Inferior parietal cortex (tissue), 1 donor: ENCODE data around the gene PHF24.
"Not testable (repeated sequence)": the region's sequence is repeated elsewhere in the genome, so short reads cannot be mapped to it uniquely, and the experiment has no call there.

Experiments
- DNase-seq: peaks from one replicate; pipeline ENCODE4 v3.0.0-alpha.2; 2016; ENCODE audit errors: extremely low spot score

PHF24 gene

DNA sequence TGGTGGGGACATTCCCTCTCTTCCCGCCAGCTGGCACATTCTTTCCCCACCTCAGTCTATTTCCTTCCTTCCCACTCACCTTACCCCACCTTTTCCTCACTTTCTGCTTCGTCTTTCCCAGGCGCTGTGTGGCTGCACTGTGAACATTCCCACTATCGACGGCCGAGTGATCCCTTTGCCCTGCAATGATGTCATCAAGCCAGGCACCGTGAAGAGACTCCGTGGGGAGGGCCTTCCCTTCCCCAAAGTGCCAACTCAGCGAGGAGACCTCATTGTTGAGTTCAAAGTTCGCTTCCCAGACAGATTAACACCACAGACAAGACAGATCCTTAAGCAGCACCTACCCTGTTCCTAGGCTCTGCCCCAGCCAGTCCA is 38.8 kb downstream of the PHF24 start:
- DNase-seq: no peak

DNA sequence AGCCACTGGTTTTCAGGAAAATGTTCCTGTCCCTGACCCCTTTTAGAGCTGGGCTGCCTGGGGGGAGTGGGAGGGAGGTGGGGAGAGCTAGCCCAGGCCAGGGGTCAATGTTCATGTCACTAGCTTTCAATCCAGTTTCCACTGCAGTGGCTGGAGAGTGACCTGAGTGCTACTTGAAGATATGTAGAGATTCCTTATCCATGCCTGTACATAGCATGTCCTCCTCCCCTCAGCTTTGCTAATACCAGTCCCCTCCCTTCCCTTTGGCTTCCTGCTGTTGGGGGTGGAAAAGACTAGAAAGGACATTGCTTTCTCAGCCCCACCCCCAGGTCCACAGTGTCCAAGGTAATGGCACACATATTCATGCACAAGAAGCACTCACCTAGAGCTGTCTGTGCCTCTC is 39.3 kb downstream of the PHF24 start:
- DNase-seq: no peak

DNA sequence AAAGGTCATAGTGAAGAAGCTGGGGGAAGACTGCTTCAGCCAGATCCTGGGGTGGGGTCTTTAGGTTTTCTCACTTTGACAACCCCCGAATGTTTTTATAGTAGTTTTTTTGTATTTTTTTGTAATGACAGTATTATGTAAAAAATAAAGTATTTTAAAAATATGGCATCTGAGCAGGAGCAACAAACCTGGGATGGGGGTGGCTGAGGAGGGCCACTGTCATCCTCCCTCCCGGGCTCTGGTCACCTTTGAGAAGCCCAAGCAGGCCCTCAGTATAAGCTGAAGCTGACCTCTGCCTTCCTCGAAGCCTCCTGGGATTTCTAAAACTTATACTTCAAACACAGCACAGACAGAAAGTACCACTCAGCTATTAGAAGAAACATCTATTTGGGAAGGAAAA is 40.2 kb downstream of the PHF24 start:
- DNase-seq: no peak

DNA sequence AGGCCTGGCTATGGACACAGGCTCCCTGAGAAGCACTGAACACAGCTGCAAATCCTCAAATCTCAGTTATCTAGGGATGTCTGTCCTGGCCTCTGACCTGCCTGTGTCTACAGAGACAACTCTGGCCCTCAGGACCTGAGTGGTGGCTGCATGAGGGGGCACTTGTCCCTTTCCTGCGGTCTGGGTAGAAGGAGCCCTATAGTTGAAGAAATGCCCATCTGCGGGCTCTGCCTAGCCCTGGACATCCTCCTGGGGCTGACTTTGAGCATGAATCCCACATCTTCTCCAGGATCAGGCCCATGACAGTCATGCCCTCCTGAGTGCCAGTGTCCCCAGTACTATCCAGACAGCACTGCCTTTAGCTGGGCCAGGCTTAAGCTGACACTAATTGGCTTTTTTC is 41.5 kb downstream of the PHF24 start:
- DNase-seq: no peak

DNA sequence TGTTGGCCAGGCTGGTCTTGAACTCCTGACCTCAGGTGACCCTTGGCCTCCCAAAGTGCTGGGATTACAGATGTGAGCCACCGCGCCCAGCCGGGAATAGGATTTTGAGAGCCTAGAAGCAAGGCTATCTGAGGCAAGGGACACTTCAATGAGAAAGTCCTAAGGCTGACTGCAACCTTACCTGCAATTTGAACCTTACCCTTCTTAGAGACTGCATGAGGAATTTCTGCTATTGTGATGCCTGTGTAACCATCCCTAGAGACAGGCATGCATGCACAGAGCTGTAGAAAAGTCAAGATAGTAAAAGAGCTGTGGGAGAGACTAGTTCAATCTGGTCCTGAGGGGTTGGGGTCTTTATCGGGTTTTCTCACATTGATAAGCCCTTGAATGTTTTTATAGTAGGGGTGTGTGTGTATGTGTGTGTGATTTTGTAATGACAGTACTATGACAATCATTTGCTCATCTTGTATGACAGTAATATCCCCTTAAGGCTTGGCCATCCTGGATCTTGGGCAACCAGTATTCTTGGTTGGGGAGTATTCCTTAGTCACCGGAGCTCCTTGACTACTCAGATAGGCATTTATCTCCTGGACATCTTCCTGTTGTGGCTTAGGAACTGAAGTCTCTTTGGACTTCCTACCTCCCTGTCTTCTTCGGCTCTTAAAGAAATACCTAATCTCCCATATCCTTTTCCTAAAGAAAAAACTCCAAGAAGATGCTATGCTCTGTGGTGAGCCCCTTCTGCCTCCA is 42.6 kb downstream of the PHF24 start:
- DNase-seq: no peak

DNA sequence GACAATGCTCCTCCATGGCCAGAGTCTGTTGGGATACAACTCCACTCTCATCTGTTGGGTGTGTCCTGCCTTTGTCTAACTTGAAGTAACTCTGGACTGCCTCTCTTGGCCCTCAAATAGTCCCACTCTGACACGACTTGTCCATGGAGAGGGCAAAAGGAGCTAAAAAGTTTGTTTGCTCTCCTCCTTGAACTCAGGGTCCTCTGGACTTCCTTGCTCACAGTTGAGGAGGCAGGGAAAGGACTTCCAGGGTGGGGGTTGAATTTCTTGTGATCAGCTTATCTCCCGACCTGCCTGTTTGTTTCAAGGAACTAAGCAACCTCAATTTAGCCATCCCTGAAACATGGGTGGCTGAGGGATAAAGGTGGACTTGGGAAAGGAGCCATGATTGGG is 43.2 kb downstream of the PHF24 start:
- DNase-seq: no peak

DNA sequence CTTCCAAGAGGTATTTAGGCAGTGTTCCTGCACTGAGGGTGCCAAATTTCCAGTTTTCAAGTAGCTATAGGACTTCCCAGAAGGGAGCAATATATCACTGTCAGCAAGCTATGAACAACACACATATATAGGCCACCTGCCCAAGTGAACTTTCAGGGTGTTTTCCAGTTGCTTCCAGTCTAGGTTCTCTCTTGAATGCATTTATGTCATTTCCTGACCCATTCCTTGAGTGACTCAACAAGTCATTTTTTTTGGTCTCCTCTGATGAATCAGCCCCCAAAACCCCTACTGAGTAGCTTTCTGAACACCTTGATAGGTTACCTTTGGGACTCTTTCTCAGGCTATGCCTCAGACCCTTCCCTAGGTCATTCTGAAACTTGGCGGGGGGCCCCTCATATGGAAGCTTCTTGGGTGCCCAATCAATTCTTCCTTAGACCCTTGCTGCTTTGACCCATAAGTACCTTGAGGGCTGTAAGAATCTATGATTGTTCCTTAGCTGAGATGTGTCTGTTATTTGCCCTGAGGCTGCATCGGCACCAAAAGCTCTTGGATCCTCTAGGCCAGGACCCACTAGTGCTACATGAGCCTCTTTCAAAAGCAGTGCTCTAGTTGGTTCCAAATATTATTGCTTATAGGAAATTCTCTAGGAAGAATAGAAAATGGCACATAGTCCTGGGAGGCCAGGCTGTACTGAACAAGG is 43.9 kb downstream of the PHF24 start:
- no peak for DNase-seq

DNA sequence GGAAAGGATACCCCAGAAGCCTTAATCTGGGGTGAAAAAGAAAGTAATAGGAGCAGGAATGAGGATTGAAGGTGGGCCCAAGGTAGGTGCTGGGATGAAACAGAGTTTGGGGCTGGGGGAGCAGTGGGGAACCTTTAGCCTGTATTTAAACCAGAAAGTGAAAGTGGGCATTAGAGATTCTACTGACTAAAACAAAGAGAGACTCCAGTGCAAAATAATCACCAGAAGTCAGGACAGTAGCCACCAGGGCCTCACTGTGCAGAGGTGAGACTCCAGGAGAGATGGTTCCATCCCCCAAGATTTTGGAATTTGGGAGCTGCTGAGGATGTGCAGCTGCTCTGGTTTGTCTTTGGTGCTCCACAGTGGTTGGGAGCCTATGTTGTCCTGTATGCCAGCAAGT is 44.5 kb downstream of the PHF24 start:
- DNase-seq: no peak

DNA sequence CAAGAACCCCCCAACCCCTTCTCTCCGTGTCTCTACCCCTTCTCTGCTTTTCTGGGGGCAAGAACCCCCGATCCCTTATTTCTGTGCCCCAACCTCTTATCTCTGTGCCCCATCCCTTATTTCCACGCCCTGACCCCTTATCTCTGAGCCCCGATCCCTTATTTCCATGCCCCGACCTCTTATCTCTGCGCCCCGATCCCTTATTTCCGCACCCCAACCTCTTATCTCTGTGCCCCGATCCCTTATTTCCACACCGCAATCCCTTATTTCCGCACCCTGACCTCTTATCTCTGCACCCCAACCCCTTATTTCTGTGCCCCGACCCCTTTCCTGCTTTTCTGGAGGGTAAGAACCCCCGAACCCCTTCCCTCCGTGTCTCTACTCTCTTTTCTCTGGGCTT is 46.2 kb downstream of the PHF24 start:
- DNase-seq: not testable (repeated sequence)

DNA sequence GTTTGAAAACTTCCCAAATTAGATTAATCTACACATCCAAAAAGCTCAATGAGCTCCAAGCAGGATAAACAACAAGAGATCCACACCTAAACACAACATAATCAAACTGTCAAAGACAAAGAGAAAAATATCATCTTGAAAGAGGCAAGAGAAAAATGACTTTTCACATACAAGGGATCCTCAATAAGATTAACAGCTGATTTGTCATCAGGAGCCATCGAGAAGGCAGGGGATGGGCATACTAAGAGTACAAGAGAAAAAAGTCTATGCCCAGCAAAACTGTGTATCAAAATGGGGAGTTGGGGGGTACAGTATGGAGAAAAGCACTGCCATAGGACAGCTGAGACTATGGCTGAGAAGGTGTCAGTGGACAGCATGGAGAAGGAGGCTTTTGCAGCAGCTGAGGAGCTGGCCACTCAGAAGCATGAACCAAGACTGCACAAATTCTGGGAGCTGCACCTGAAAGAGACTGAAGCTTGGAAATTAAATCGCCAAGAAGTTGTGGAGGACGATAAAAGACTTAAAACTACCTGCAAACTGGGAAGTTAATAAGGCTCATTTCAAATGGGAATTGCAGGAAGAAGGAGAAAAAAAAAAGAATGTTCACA is 52.4 kb downstream of the PHF24 start:
- no peak for DNase-seq

DNA sequence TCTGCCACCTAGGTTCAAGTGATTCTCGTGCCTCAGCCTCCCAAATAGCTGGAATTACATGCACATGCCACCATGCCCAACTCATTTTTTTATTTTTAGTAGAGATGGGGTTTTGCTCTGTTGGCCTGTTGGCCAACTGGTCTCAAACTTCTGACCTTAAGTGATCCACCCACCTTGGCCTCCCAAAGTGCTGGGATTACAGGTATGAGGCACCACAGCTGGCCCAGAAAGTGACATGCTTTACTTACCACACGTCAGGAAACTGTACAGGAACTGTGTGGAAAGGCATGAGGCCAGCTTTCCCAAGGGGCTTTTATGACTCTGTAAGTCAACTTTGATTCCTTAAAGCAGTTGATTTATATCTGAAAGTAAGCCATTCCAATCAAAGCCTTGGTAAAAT is 56.4 kb downstream of the PHF24 start:
- no peak for DNase-seq

DNA sequence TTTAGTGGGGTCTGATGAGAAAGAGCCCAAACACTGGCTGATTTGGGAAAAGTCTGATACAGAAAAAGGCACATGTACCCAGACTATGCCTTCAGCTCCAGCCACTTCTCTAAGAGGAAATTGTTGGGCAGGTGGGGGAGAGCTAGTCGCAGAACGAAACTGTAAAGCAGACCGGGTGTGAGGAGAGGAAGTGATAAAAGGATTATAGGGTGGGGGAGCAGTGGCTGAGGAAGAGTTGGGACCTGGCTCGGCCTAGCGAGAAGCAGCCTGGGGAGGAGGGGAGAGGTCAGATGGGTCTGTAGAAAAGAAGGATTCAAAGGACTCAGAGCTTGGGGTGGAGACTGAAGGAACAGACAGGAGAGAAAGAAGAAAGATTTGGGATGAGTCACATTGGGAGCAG is 65.4 kb downstream of the PHF24 start:
- not testable (repeated sequence) for DNase-seq

DNA sequence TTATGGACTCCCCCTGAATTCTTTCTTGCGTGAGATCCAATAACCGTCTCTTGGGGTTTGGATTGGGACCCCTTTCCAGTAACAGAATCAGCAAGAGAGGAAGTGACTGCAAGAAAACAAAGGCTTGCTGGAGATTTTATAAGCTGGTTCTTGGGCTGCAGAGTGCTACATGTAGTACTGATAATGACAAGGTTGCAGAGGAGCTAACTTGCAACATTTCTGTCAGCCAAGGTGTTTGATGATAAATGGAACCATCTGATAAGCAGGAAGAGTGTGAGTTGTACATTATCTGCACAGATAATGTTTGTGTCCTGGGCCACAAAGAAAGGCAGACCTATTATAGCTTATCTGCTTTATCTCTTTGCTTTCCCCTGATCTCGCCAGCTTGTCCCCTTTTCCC is 68.6 kb downstream of the PHF24 start:
- no peak for DNase-seq

DNA sequence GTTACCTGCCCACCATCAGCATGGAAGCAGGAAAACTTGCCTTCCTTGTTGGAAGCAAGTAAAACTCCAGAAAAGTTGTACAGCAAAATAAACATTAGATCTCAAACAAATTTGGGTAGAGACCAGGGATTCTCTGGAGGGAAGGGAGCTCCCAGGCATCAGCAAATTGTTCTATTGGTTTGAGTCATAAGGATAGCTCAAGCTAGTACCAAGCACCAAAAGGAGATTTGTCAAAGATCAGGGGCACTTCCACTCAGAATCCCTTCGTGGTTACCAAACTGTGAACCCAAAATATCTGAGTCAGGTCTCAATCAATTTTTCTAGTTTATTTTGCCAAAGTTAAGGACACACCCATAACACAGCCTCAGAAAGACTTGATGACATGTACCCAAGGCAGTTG is 69.3 kb downstream of the PHF24 start:
- DNase-seq: no peak

DNA sequence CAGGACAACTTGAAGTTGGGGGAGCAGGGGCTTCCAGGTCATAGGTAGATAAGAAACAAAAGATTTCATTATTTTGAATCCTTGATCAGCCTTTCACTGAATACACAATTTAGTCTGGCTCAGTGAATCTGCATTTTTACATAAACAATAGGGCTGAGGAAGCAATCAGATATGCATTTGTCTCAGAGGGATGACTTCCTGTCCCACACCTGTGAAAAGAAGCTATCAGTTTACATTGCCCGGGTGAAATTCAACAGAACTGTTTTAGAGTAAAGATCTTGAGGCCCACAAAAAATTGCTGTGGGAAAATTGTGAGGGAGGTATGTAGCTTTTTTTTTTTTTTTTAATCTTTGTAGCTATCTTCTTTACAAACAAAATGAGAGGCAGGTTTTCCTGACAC is 69.8 kb downstream of the PHF24 start:
- DNase-seq: no peak

DNA sequence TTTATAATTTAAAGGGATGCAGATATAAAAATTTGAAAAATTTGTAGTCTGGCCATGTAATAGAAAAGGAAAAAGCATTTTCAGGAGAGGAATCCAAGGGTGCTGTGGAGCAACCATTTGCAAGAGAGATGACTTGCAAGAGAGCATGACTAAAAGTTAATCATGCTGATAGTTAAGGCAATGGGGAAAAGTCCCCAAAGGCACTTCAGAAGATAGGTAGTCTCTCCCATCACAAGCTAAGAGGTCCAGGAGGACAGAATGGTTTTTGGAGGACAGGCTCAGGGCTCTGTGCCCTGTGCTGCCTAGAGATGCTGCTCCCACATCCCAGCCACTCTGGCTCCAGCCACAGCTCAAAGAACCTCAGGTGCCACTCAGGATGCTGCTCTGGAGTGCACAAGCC is 70.3 kb downstream of the PHF24 start:
- DNase-seq: no peak

DNA sequence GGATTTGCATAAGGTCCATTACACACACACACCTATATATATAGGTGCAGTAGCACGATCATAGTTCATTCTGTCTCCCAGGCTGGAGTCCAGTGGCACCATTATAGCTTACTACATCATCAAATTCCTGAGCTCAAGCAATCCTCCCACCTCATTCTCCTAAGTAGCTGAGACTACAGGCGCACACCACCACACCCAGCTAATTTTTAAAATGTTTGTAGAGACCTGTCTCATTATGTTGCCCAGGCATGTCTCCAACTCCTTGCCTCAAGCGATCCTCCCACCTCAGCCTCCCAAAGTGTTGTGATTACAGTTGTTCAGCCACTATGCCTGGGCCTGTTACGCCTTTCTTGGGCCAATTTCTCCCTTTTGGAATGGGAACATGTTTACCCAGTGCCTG is 71.2 kb downstream of the PHF24 start:
- DNase-seq: no peak

DNA sequence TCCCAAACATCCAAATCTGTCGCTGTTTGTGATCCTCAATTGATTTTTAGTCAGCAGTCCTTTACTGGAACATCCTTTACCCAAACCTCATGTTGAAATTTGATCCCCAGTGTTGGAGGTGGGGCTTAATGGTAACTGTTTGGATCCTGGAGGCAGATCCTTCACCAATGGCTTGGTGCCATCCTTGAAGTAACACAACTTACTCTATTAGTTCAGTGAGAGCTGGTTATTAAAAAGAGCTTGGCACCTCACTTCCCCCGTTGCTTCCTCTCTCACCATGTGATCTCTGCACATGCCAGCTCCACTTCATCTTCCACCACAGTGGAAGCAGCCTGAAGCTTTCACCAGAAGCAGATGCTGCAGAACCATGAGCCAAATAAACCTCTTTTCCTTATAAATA is 71.8 kb downstream of the PHF24 start:
- DNase-seq: no peak
